Activated CD4-positive, alpha-beta T cell treated with anti-CD3 and anti-CD28 coated beads for 48 hours (primary cell): Measurements from ENCODE around the gene EVI5L.

Source experiments
- DNase-seq: peaks from one replicate; pipeline ENCODE4 v3.0.0-alpha.2; 2020

Gene EVI5L

DNA sequence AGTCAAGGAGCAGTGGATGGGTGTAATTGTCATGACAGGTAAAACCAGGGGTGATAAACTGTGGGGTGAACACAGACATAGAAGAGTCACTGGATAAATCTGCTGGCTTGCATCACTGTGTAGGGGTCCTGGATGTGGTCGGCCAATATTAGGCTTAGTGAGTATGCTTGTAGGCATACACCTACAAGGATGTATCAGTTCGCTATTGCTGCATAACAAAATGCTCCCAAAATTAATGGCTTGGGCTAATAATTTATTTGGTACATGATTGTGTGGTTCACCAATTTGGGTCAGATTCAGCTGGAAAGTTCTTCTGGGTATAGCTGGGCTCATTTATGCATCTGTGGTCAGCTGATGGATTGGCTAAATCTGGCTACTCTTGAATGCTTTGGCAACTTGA, 11.2 kb upstream of the EVI5L start:
- DNase-seq: no peak

DNA sequence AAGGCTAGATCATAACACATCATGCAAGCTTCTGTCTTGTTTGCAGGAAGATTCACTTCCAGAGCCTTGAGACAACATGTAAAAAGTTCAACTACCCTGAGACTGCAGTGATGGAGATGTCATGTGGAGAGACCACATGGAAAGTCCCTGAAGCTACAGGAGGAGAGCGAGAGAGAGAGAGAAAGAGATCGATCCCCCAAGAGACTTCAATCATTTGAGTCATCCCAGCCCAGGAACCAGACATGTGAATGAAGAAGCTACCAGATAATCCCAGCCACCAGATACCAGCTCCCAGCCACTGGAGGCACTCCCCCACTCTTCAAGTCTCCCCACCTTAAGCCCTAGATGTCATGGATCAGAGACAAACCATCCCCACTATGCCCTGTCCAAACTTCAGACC, 10.7 kb upstream of the EVI5L start:
- no peak for DNase-seq

GRCh38 chr19:7820588-7820987, 9.4 kb upstream of the EVI5L start:
- no peak for DNase-seq

DNA sequence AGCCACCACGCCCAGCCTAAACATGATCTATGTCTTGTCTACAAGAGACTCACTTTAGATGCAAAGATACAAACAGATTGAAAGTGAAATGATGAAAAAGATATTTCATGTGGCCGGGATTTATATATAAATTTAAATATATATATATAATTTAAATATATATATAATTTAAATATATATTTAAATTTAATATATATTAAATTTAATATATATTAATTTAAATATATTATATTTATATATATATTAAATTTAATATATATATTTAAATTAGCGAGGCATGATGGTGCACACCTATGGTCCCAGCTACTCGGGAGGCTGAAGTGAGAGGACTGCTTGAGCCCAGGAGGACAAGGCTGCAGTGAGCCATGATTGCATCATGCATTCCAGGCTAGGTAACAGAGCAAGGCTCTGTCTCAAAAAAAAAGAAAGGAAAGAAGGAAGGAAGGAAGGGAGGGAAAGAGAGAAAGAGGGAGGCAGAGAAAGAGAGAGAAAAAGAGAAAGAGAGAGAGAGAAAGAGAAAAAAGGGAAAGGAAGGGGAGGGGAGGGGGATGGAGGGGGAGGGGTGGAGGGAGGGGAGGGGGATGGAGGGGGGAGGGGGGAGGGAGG, 7.0 kb upstream of the EVI5L start:
- no peak for DNase-seq

DNA sequence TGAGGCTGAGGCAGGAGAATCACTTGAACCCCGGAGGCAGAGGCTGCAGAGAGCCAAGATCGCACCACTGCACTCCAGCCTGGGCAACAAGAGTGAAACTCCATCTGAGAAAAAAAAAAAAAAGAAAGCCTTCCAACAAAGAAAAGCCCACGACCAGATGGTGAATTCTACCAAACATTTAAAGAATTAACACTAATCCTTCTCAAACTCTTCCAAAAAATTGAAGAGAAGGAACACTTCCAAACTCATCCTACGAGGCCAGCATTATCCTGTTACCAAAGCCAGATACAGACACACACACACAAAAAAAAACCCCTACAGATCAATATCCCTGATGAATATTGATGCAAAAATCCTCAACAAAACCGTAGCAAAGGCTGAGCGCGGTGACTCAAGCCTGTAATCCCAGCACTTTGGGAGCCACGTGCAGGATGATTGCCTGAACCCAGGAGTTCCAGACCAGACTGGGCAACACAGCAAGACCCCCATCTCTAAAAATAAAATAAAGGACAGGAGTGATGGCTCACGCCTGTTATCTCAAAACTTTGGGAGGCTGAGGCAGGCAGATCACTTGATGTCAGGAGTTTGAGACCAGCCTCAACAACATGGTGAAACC, 6.2 kb upstream of the EVI5L start:
- DNase-seq: no peak

- no peak for DNase-seq
These were observed 875 bp upstream of the EVI5L start for GRCh38 chr19:7829166-7829520.

DNA sequence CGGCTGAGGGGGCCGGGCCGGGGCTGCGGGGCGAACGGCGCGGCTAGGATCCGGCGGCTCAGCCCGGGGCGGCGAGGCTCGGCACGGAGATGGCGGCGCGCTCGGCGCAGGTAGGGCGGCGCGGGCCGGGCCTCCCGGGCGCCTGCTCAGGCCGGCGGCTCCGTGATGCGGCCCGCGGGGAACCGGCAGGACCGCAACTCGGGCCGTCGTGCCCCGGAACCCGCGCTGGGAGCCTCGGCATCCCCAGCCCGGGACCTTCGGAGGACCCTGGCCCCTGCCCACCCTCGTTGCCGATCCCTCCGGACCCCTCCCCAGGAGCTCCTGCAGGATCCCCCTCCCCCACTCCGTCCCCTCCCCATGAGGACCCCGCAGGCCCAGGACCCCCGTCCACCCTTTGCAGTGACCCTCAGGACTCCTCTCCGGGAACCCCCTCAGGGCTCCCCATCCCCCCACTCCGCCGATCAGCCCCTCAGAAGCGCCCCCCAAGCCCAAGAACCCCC, 304 bp downstream of the EVI5L start:
- DNase-seq: no peak

- no peak for DNase-seq
These were observed 805 bp downstream of the EVI5L start for GRCh38 chr19:7830823-7831222.

GRCh38 chr19:7831452-7831851, 1.4 kb downstream of the EVI5L start:
- no peak for DNase-seq

GRCh38 chr19:7832009-7832408, 2.0 kb downstream of the EVI5L start:
- no peak for DNase-seq

GRCh38 chr19:7832781-7833180, 2.8 kb downstream of the EVI5L start:
- no peak for DNase-seq

DNA sequence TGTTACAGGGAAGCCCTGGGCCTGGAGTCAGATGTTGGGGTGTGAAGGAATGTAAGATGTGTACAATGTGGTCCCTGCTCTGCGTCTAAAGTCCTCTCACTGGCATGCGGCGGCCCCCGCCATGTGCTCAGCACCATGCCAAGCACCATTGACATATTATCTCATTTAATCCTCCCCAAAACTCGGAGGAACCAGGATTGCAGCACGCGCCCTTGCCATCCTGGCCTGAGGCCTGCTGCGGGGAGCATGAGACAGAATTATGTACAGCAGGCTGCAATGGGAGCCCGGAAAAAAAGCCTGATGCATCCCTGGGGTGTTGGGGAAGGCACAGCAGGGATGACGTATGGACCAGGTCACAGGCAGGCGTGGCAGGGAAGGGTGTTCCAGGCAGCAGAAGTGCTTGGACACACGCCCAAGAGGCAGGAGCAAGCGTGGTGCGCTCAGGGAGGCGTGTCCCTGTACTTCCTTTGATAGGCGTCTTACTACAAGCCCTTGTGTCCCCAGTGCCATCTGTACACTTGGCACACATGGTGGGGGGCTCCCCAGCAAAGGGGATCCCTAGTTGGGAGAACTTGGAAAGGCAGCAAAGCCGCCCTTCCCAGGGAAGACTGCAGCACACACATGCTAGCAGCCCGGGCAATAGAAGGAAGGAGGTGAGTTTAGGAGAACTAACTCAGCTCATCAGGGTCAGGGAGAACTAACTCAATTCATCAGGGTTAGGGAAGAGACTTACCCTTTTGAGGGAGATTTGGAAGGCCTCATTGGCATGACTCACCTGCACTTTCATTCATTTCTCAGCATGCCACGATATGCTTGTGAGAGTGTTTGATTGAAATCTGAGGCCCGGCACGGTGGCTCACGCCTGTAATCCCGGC, 3.4 kb downstream of the EVI5L start:
- DNase-seq: no peak

DNA sequence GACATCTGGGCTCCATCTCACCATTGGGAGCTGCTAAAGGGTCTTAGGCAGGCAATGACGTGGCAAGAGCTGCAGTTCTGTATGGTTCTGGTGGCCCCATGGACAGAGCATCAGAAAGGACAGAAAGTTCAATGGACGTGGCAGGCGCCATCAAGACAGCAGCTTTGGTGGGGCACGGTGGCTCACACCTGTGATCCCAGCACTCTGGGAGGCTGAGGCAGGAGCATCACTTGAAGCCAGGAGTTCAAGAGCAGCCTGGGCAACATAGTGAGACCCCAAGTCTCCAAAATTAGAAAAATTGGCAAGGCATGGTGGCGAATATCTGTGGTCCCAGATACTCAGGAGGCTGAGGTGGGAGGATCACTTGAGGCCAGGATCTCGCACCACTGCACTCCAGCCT, 9.5 kb downstream of the EVI5L start:
- DNase-seq: no peak

DNA sequence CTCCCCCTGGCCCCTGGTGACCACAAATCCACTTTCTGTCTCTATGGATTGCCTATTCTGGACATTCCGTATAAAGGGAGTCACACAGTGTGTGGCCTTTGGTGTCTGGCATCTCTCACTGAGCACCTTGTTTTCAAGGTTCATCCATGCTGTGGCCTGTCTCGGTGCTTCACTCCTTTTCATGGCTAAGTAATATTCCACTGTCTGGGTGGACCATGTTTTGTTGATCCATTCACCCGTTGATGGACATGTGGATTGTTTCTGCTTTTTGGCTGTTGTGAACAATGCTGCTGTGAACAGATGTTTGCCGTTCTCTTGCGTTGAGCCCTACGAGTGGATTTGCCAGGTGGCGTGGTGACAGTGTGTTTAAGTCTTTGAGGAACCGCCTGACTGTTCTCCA, 10.6 kb downstream of the EVI5L start:
- DNase-seq: no peak

DNA sequence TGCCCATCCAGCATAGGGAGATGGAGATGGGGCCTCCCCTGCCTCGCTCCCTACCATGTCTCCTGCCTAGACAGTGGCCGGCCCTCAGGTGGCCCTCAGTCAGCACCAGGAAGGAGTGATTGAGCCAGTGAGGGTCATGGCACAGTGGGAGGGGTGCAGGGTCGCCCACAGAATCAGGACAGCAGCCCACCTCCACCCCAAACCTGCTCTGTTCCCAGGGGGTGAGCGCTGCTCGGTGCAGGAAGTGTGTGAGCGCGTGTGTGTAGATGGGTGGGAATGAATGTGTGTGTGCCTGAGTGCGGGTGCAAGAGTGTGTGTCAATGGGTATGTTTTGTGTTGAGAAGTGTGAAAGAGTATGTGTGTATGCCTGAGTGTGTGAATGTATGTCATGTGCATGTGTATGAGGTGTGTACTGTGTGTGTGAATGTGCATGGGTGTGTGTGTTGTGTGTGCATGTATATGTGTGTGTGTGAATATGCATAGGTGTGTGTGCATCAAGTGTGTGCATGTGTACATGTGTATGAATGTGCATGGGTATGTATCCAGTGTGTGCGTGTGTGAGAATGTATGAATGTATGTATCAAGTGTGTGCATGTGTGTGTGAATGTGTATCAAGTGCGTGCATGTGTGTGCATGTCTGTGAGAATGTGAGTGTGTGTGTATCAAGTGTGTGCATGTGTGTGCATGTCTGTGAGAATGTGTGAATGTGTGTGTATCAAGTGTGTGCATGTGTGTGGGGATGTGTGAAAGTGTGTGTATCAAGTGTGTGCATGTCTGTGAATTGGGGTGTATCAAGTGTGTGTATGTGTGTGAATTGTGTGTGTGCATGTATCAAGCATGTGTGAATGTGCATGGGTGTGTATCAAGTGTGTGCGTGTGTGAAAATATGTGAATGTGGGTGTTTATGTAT, 12.0 kb downstream of the EVI5L start:
- DNase-seq: no peak

- no peak for DNase-seq
These were observed 12.8 kb downstream of the EVI5L start for GRCh38 chr19:7842661-7843294.

GRCh38 chr19:7843521-7843920, 13.5 kb downstream of the EVI5L start:
- no peak for DNase-seq

- DNase-seq: no peak
These were observed 14.4 kb downstream of the EVI5L start for GRCh38 chr19:7844405-7844804.

DNA sequence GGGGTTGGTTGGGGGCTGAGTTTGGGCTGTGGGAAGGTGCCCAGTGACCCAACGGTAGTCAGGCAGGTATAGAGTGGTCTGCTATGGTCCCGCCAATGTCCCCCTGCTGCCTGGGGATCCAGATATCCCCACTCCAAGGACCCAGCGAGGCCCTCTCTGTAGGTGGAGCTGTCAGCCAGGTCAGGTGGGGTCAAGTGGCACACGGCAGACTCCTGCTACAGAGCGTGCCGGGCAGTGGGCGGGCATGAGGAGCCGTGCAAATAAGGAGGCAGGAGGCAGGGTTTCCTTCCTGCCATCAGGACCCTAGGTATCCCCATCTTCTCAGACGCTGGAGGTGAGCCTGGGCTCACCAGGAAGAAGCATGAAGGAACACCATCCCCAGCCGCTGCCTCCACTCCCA, 14.9 kb downstream of the EVI5L start:
- no peak for DNase-seq

GRCh38 chr19:7845390-7846154, 15.6 kb downstream of the EVI5L start:
- no peak for DNase-seq

- no peak for DNase-seq
These were observed 16.2 kb downstream of the EVI5L start for GRCh38 chr19:7846155-7846646.

DNA sequence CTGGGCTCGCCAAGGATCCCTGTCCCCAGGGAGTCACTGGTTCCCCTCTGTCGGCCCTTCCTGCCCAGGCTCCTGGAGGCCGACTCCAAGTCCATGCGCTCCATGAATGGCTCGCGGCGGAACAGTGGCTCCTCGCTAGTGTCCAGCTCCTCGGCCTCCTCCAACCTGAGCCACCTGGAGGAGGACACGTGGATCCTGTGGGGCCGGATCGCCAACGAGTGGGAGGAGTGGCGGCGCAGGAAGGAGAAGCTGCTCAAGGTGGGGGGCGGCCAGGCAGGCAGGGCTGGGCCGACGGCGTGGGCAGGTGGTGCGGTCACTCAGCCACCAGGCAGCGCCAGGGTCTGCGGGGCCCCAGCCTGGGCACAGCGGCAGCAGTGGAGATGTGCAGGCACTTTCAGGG, 17.6 kb downstream of the EVI5L start:
- DNase-seq: no peak
